SK-N-SH treated with all-trans-retinoic acid at 6 μM for 48 hours (cell line): ENCODE measurements around the gene POLD1.

Experiments
- ATAC-seq: fragments of 200-7000 bp; cut with Tn5 transposase; 3 replicates; pipeline ENCODE4 v1.9.1; 2020; ENCODE audit warnings: mild to moderate bottlenecking, moderate library complexity
- ARNTL ChIP-seq: fragments of 450-650 bp; formaldehyde crosslinking; IDR thresholded peaks from 2 replicates; pipeline ENCODE4 v1.5.0; 2020; ENCODE audit warnings: low read depth, mild to moderate bottlenecking, moderate library complexity, borderline replicate concordance
- BACH2 ChIP-seq: fragments of 250-450 bp; sonication (Bioruptor Pico); IDR thresholded peaks from 2 replicates; pipeline ENCODE4 v1.9.0; 2021; ENCODE audit warnings: mild to moderate bottlenecking, borderline replicate concordance
- CSDC2 ChIP-seq: fragments of 250-450 bp; sonication (Bioruptor Pico); IDR thresholded peaks from 2 replicates; pipeline ENCODE4 v1.5.0; 2020; ENCODE audit warnings: mild to moderate bottlenecking, moderate library complexity
- CSRNP3 ChIP-seq: fragments of 250-450 bp; sonication (Bioruptor Pico); IDR thresholded peaks from 2 replicates; pipeline ENCODE4 v1.5.1; 2021; ENCODE audit warnings: mild to moderate bottlenecking, moderate library complexity
- ESRRG ChIP-seq: fragments of 250-450 bp; sonication (Bioruptor Pico); IDR thresholded peaks from 2 replicates; pipeline ENCODE4 v1.6.1; 2021; ENCODE audit warnings: mild to moderate bottlenecking
- GLIS3 ChIP-seq: fragments of 250-450 bp; sonication (Bioruptor Pico); IDR thresholded peaks from 2 replicates; pipeline ENCODE4 v1.5.0; 2020; ENCODE audit warnings: mild to moderate bottlenecking, moderate library complexity
- ISL1 ChIP-seq: fragments of 250-450 bp; sonication (Bioruptor Pico); IDR thresholded peaks from 2 replicates; pipeline ENCODE4 v2.1.2; 2022; ENCODE audit warnings: mild to moderate bottlenecking, moderate library complexity
- OSR1 ChIP-seq: fragments of 250-450 bp; sonication (Bioruptor Pico); IDR thresholded peaks from 2 replicates; pipeline ENCODE4 v1.8.0; 2022; ENCODE audit warnings: moderate library complexity, mild to moderate bottlenecking, inconsistent platforms
- PATZ1 ChIP-seq: fragments of 250-450 bp; sonication (Bioruptor Pico); IDR thresholded peaks from 2 replicates; pipeline ENCODE4 v1.8.0; 2020; ENCODE audit warnings: mild to moderate bottlenecking, moderate library complexity, borderline replicate concordance
- POU6F1 ChIP-seq: fragments of 250-450 bp; sonication (Bioruptor Pico); IDR thresholded peaks from 2 replicates; pipeline ENCODE4 v1.8.0; 2021; ENCODE audit warnings: low read depth, mild to moderate bottlenecking, moderate library complexity, borderline replicate concordance
- PPARA ChIP-seq: fragments of 250-450 bp; sonication (Bioruptor Pico); IDR thresholded peaks from 2 replicates; pipeline ENCODE4 v1.5.0; 2020; ENCODE audit warnings: mild to moderate bottlenecking, borderline replicate concordance
- RARB ChIP-seq: fragments of 250-450 bp; sonication (Bioruptor Pico); IDR thresholded peaks from 2 replicates; pipeline ENCODE4 v1.8.0; 2021; ENCODE audit warnings: mild to moderate bottlenecking, moderate library complexity
- SNAI2 ChIP-seq: fragments of 250-450 bp; sonication (Bioruptor Pico); IDR thresholded peaks from 2 replicates; pipeline ENCODE4 v1.5.0; 2020; ENCODE audit warnings: mild to moderate bottlenecking, moderate library complexity
- TCF4 ChIP-seq: fragments of 250-450 bp; sonication (Bioruptor Pico); IDR thresholded peaks from 2 replicates; pipeline ENCODE4 v1.8.0; 2021; ENCODE audit warnings: mild to moderate bottlenecking, moderate library complexity, borderline replicate concordance
- TOX ChIP-seq: fragments of 250-450 bp; sonication (Bioruptor Pico); IDR thresholded peaks from 2 replicates; pipeline ENCODE4 v1.8.0; 2021; ENCODE audit warnings: mild to moderate bottlenecking, moderate library complexity, borderline replicate concordance
- TSHZ2 ChIP-seq: fragments of 250-450 bp; sonication (Bioruptor Pico); IDR thresholded peaks from 2 replicates; pipeline ENCODE4 v1.5.0; 2020; ENCODE audit warnings: mild to moderate bottlenecking, moderate library complexity
- ZC3H10 ChIP-seq: fragments of 250-450 bp; sonication (Bioruptor Pico); IDR thresholded peaks from 2 replicates; pipeline ENCODE4 v1.5.1; 2021; ENCODE audit warnings: mild to moderate bottlenecking, moderate library complexity
- ZFP3 ChIP-seq: fragments of 250-450 bp; sonication (Bioruptor Pico); IDR thresholded peaks from 2 replicates; pipeline ENCODE4 v1.5.0; 2020; ENCODE audit warnings: mild to moderate bottlenecking, moderate library complexity
- ZFP30 ChIP-seq: fragments of 450-650 bp; formaldehyde crosslinking; IDR thresholded peaks from 2 replicates; pipeline ENCODE4 v1.5.0; 2022; ENCODE audit warnings: mild to moderate bottlenecking, moderate library complexity
- ZNF70 ChIP-seq: fragments of 450-650 bp; formaldehyde crosslinking; IDR thresholded peaks from 2 replicates; pipeline ENCODE4 v1.5.0; 2020; ENCODE audit warnings: mild to moderate bottlenecking, moderate library complexity
- ZNF8 ChIP-seq: fragments of 450-650 bp; formaldehyde crosslinking; IDR thresholded peaks from 2 replicates; pipeline ENCODE4 v1.5.0; 2020; ENCODE audit warnings: mild to moderate bottlenecking, moderate library complexity

The POLD1 gene

GRCh38 chr19:50418176-50419021 lies 34.3 kb downstream of the POLD1 start, which contains the start of gene SPIB:
TSS of gene SPIB (plus strand) at chr19:50418938. CDS start at chr19:50418963, 25 bp downstream.
- no peak for ATAC-seq
- TF ChIP-seq ARNTL (CRISPR knock-in tag) (no peak), PPARA (CRISPR knock-in tag) (no peak), ZNF8 (no peak), ZFP30 (CRISPR knock-in tag) (no peak), ESRRG (CRISPR knock-in tag) (no peak), BACH2 (CRISPR knock-in tag) (no peak), ZC3H10 (CRISPR knock-in tag) (no peak), ZNF70 (CRISPR knock-in tag) (no peak), SNAI2 (no peak), GLIS3 (CRISPR knock-in tag) (no peak), RARB (no peak), POU6F1 (no peak), CSRNP3 (no peak), PATZ1 (no peak), TCF4 (CRISPR knock-in tag) (no peak), TOX (CRISPR knock-in tag) (no peak), ZFP3 (CRISPR knock-in tag) (no peak)

GRCh38 chr19:50419022-50419579 lies 35.0 kb downstream of the POLD1 start:
- ATAC-seq, result no peak; the same call in 2 of the 3 replicates
- TF ChIP-seq GLIS3 (CRISPR knock-in tag) (no peak), ZNF8 (no peak), SNAI2 (no peak), TOX (CRISPR knock-in tag) (no peak), BACH2 (CRISPR knock-in tag) (no peak)

- ATAC-seq, result no peak
- TF ChIP-seq ZC3H10 (CRISPR knock-in tag), result no peak
- no peak for TF ChIP-seq CSDC2
- no peak for TF ChIP-seq ESRRG (CRISPR knock-in tag)
- TF ChIP-seq TSHZ2 (CRISPR knock-in tag), result no peak
- no peak for TF ChIP-seq ARNTL (CRISPR knock-in tag)
- TF ChIP-seq ZFP30 (CRISPR knock-in tag), result no peak
- no peak for TF ChIP-seq POU6F1
- no peak for TF ChIP-seq TCF4 (CRISPR knock-in tag)
- no peak for TF ChIP-seq PATZ1
- TF ChIP-seq ISL1 (CRISPR knock-in tag), result no peak
- no peak for TF ChIP-seq OSR1 (CRISPR knock-in tag)
- no peak for TF ChIP-seq CSRNP3
- no peak for TF ChIP-seq ZFP3 (CRISPR knock-in tag)
- no peak for TF ChIP-seq TOX (CRISPR knock-in tag)
- TF ChIP-seq BACH2 (CRISPR knock-in tag), result no peak
- TF ChIP-seq PPARA (CRISPR knock-in tag), result no peak
Measured at GRCh38 chr19:50419580-50420035, 35.5 kb downstream of the POLD1 start.
